H9 (cell line): Measurements from ENCODE around the gene STXBP5L. TPM values are rescaled to one million over a fixed set of nuclear protein-coding genes. Genes with fewer than 3 reads are reported as not detected.

Experiments used
- DNase-seq: peaks from one replicate; pipeline ENCODE4 v3.0.0-alpha.2; 2017
- H2AFZ ChIP-seq: one replicate; pipeline ENCODE4 v1.6.1; 2013; ENCODE audit warnings: mild to moderate bottlenecking, low read length, control low read depth, moderate library complexity
- H2AK5ac ChIP-seq: 2 replicates; pipeline ENCODE4 v1.6.1; 2013; ENCODE audit warnings: low read length, control low read depth, mixed read lengths; ENCODE audit not compliant: insufficient read length
- H2BK120ac ChIP-seq: one replicate; pipeline ENCODE4 v1.6.1; 2013; ENCODE audit warnings: low read depth, mild to moderate bottlenecking, low read length, control low read depth, inconsistent platforms; ENCODE audit not compliant: poor library complexity, severe bottlenecking
- H2BK12ac ChIP-seq: 2 replicates; pipeline ENCODE4 v1.6.1; 2013; ENCODE audit warnings: low read length, control low read depth, mixed read lengths, low read depth; ENCODE audit not compliant: insufficient read length
- H2BK15ac ChIP-seq: 2 replicates; pipeline ENCODE4 v1.6.1; 2013; ENCODE audit warnings: low read depth, low read length, control low read depth
- H2BK20ac ChIP-seq: one replicate; pipeline ENCODE4 v1.6.1; 2013; ENCODE audit warnings: low read depth, mild to moderate bottlenecking, low read length, control low read depth, inconsistent platforms; ENCODE audit not compliant: poor library complexity, severe bottlenecking
- H2BK5ac ChIP-seq: 2 replicates; pipeline ENCODE4 v1.6.1; 2013; ENCODE audit warnings: low read length, control low read depth, mixed read lengths; ENCODE audit not compliant: insufficient read length
- H3K14ac ChIP-seq: 2 replicates; pipeline ENCODE4 v1.6.1; 2013; ENCODE audit warnings: low read length, control low read depth; ENCODE audit not compliant: insufficient read depth
- H3K18ac ChIP-seq: 2 replicates; pipeline ENCODE4 v1.6.1; 2013; ENCODE audit warnings: low read depth, mild to moderate bottlenecking, mixed read lengths, low read length, control low read depth; ENCODE audit not compliant: insufficient read length
- H3K23ac ChIP-seq: 2 replicates; pipeline ENCODE4 v1.6.1; 2013; ENCODE audit warnings: low read length, control low read depth, mixed read lengths, low read depth; ENCODE audit not compliant: insufficient read length
- H3K23me2 ChIP-seq: 2 replicates; pipeline ENCODE4 v1.6.1; 2013; ENCODE audit warnings: low read depth, mild to moderate bottlenecking, mixed read lengths, low read length, control low read depth; ENCODE audit not compliant: insufficient read length, poor library complexity, severe bottlenecking
- H3K27ac ChIP-seq: 2 replicates; pipeline ENCODE4 v1.5.1; 2013; ENCODE audit warnings: low read length, control low read depth, mixed read lengths, low read depth; ENCODE audit not compliant: insufficient read length
- H3K27me3 ChIP-seq: 2 replicates; pipeline ENCODE4 v1.6.1; 2013; ENCODE audit warnings: low read length, control low read depth, inconsistent platforms; ENCODE audit not compliant: insufficient read depth
- H3K4ac ChIP-seq: 2 replicates; pipeline ENCODE4 v1.6.1; 2013; ENCODE audit warnings: low read depth, mild to moderate bottlenecking, control low read depth, inconsistent platforms, low read length, moderate library complexity
- H3K4me1 ChIP-seq: 2 replicates; pipeline ENCODE4 v1.6.1; 2013; ENCODE audit warnings: low read length, control low read depth, inconsistent platforms; ENCODE audit not compliant: insufficient read depth
- H3K4me2 ChIP-seq: 2 replicates; pipeline ENCODE4 v1.6.1; 2013; ENCODE audit warnings: low read length, control low read depth, mixed read lengths; ENCODE audit not compliant: insufficient read length, insufficient read depth
- H3K56ac ChIP-seq: 2 replicates; pipeline ENCODE4 v1.6.1; 2013; ENCODE audit warnings: low read depth, mild to moderate bottlenecking, mixed read lengths, low read length, control low read depth; ENCODE audit not compliant: insufficient read length
- H3K79me1 ChIP-seq: 2 replicates; pipeline ENCODE4 v1.6.1; 2013; ENCODE audit warnings: low read depth, mild to moderate bottlenecking, moderate library complexity, low read length, control low read depth, inconsistent platforms; ENCODE audit not compliant: insufficient read depth, poor library complexity, severe bottlenecking
- H3K79me2 ChIP-seq: 2 replicates; pipeline ENCODE4 v1.6.1; 2013; ENCODE audit warnings: low read length, control low read depth, inconsistent platforms; ENCODE audit not compliant: insufficient read depth
- H3K9ac ChIP-seq: 2 replicates; pipeline ENCODE4 v1.6.1; 2013; ENCODE audit warnings: low read length, control low read depth, mixed read lengths; ENCODE audit not compliant: insufficient read length; ENCODE audit errors: extremely low read depth
- H3K9me3 ChIP-seq: one replicate; pipeline ENCODE4 v1.6.1; 2013; ENCODE audit warnings: low read depth, low read length, inconsistent platforms; ENCODE audit not compliant: control insufficient read depth
- H3T11ph ChIP-seq: one replicate; pipeline ENCODE4 v1.6.1; 2013; ENCODE audit warnings: mild to moderate bottlenecking, low read length, control low read depth, inconsistent platforms
- H4K20me1 ChIP-seq: one replicate; pipeline ENCODE4 v1.6.1; 2013; ENCODE audit not compliant: control insufficient read depth, insufficient read length, insufficient read depth
- H4K5ac ChIP-seq: 2 replicates; pipeline ENCODE4 v1.6.1; 2013; ENCODE audit warnings: low read depth, mild to moderate bottlenecking, mixed read lengths, low read length, control low read depth; ENCODE audit not compliant: insufficient read length
- H4K8ac ChIP-seq: replicated peaks from 2 replicates; pipeline ENCODE4 v1.6.1; 2013; ENCODE audit warnings: low read length, control low read depth, mixed read lengths, low read depth; ENCODE audit not compliant: insufficient read length
- H4K91ac ChIP-seq: 2 replicates; pipeline ENCODE4 v1.6.1; 2013; ENCODE audit warnings: low read depth, mild to moderate bottlenecking, moderate library complexity, mixed read lengths, low read length, control low read depth; ENCODE audit not compliant: insufficient read length
- H3K27ac Mint-ChIP-seq, 3 experiments: 2 replicates in 2 of 3; 3 replicates in 1 of 3; pipeline ENCODE4 v1.8.0; 2020 to 2021; ENCODE audit warnings: mixed read lengths in 3 of 3, mild to moderate bottlenecking in 1 of 3, moderate library complexity in 1 of 3
- H3K27me3 Mint-ChIP-seq: 2 replicates; pipeline ENCODE4 v1.8.0; 2021; ENCODE audit warnings: low read depth, mild to moderate bottlenecking, moderate library complexity, mixed read lengths
- H3K36me3 Mint-ChIP-seq, 3 experiments: 2 replicates in 2 of 3; 3 replicates in 1 of 3; pipeline ENCODE4 v1.8.0; 2020 to 2021; ENCODE audit warnings: low read depth in 3 of 3, mixed read lengths in 3 of 3; ENCODE audit not compliant: insufficient read depth in 1 of 3
- H3K4me1 Mint-ChIP-seq, 2 experiments: 2 replicates each; pipeline ENCODE4 v1.8.0; 2020; ENCODE audit warnings: mixed read lengths in 2 of 2
- H3K4me3 Mint-ChIP-seq, 2 experiments: 2 replicates in 1 of 2; 3 replicates in 1 of 2; pipeline ENCODE4 v1.8.0; 2020 to 2021; ENCODE audit warnings: mild to moderate bottlenecking in 2 of 2, mixed read lengths in 2 of 2, moderate library complexity in 1 of 2
- H3K9me3 Mint-ChIP-seq, 2 experiments: 2 replicates in 1 of 2; 3 replicates in 1 of 2; pipeline ENCODE4 v1.8.0; 2020; ENCODE audit warnings: mild to moderate bottlenecking in 2 of 2, mixed read lengths in 2 of 2, moderate library complexity in 1 of 2
- CTCF ChIP-seq: fragments of 200-600 bp; sonication (generic); conservative IDR thresholded peaks from 3 replicates; pipeline ENCODE4 v1.8.0; 2021; ENCODE audit warnings: antibody characterized with exemption, mild to moderate bottlenecking
- WGBS: extraction: QIAGEN DNeasy Blood & Tissue Kit; methylation state at CpG from one replicate; pipeline ENCODE4 v1.1.7; 2013; ENCODE audit warnings: missing lambda C conversion rate, low lambda C conversion rate, mixed read lengths; ENCODE audit not compliant: insufficient read length; ENCODE audit errors: extremely low coverage; 5-methylcytosine and 5-hydroxymethylcytosine counted together
- total RNA-seq: library from RNA; stranded (reverse); gene quantifications from 2 replicates; pipeline ENCODE4 v1.2.1, GENCODE V29; 2021

The STXBP5L gene
- total RNA-seq, 1 experiment from 2014 or later: 4.7 TPM

GRCh38 chr3:121436641-121437040 lies 528.6 kb downstream of the STXBP5L start:
- no peak overlapping the region for H3T11ph ChIP-seq
- H3K27ac Mint-ChIP-seq: no peak overlapping the region
- H3K27me3 ChIP-seq: no peaks in the 10 kb centered on the region
- H3K56ac ChIP-seq: no peak overlapping the region
- no peak overlapping the region for H2AK5ac ChIP-seq
- no peak overlapping the region for H4K91ac ChIP-seq
- H3K27me3 Mint-ChIP-seq: no peaks in the 10 kb centered on the region
- H2BK15ac ChIP-seq: no peak overlapping the region
- H3K18ac ChIP-seq: no peak overlapping the region
- H3K14ac ChIP-seq: no peak overlapping the region
- no peak for TF ChIP-seq CTCF
- H2BK120ac ChIP-seq: no peak overlapping the region
- no peak overlapping the region for H2BK20ac ChIP-seq
- H3K9ac ChIP-seq: no peak overlapping the region
- H3K79me2 ChIP-seq: no peaks in the 10 kb centered on the region
- no peaks in the 10 kb centered on the region for H3K4me1 Mint-ChIP-seq
- H3K27ac ChIP-seq: no peak overlapping the region
- no peaks in the 10 kb centered on the region for H4K20me1 ChIP-seq
- H3K4me2 ChIP-seq: no peak overlapping the region
- no CpG with 5 or more reads among the region's 3 CpGs for WGBS
- no peaks in the 10 kb centered on the region for H3K79me1 ChIP-seq
- no peaks in the 10 kb centered on the region for H3K4me1 ChIP-seq
- no peak overlapping the region for H3K23ac ChIP-seq
- no peaks in the 10 kb centered on the region for H3K9me3 Mint-ChIP-seq
- no peaks in the 10 kb centered on the region for H3K23me2 ChIP-seq
- no peak overlapping the region for H3K4ac ChIP-seq
- peaks cover 8 to 38% (median 35%) of the 10 kb centered on the region in 3 experiments; a peak in 6 of 7 replicates for H3K36me3 Mint-ChIP-seq
- H3K9me3 ChIP-seq: no peaks in the 10 kb centered on the region
- DNase-seq: no peak
- H2BK12ac ChIP-seq: no peak overlapping the region
- H2BK5ac ChIP-seq: no peak overlapping the region
- H3K4me3 Mint-ChIP-seq: no peak overlapping the region
- H2AFZ ChIP-seq: no peak overlapping the region
- no peak overlapping the region for H4K8ac ChIP-seq
- no peak overlapping the region for H4K5ac ChIP-seq
